Erythroblast (primary cell): ENCODE results near the gene GHRL.

Source experiments
- GATA1 ChIP-seq: IDR thresholded peaks from 2 replicates; pipeline ENCODE4 v1.6.1; 2011; ENCODE audit warnings: low read depth, mild to moderate bottlenecking, control low read depth, low read length, moderate library complexity
- POLR2A ChIP-seq: IDR thresholded peaks from 2 replicates; pipeline ENCODE4 v1.6.1; 2011; ENCODE audit warnings: mild to moderate bottlenecking, low read length

DNA sequence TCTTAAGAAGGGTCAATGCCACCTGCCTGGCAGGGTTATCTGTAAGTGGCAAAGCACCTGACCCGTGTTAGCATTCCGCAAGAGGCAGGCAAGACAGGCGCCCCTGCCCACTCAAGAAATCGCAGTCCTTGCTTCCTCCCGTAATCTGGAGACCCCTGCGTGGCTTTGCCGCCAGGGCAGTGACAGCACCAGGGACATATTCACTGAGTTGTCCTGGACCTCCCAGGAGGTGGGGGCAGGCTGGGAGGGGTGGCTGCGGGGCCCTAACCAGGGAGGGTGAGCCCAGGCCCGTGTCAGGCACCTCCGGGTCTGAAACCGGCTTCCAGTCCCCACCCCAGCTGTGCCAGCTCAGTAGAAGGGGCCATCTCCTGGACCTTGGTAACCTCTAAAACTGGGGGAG is 44.0 kb upstream of the GHRL start:
- TF ChIP-seq POLR2A = no peak
- no peak for TF ChIP-seq GATA1
